Dermis microvascular lymphatic vessel endothelial cell (primary cell): ENCODE results near the gene ORM1. TPM values are rescaled to one million over a fixed set of nuclear protein-coding genes. Genes with fewer than 3 reads are reported as not detected.

ENCODE experiments used
- DNase-seq, 2 donors: peaks; one replicate each; pipeline versions ENCODE4 v3.0.0 to v3.0.0-alpha.2; 2010; ENCODE audit warnings: low read depth in 2 of 2
- total RNA-seq: library from RNA; depleted of rRNA; stranded (reverse); fragments of >200 nt; gene quantifications from 2 replicates; pipeline ENCODE4 v1.2.1, GENCODE V29; 2014

Gene ORM1
- total RNA-seq, 1 donor from 2014 or later = not detected

DNA sequence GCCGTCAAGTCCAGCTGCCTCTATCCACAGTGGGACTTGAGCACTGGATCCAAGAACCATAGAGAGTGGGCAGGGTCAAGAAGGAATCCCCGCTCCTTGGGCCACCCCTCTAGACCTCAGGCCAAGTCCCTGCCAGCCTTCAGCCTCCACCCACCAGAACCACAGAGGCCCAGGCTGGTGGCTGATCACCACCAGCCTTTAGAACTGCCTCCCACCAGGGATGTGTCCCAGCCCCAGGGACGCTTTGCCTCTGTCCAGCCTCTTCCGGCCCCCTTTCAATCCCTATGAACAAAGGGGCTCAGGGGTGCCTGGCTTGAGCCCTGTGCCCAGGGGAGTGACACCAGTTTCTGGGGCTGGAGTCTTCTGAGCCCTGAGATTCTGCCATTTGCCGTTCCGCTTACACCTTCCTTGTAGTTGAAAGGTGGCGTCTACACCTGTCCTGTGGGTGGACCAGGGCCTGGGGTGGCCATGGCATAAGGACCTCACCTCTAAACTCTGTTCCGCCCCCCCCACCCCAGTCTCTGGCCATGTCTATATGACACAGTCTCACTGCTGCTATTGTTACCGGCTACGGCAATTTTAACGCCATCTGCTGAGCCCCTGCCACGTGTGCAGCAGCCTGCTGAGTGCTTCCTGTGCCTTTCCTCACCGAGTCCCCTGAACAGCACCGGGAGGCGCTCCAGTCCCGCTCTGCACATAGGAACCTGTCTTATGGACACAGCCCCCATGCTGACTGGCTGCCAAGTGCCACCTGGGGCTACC, 35.7 kb upstream of the ORM1 start:
- DNase-seq = peak in 1 of 2 donors; percentile 23

DNA sequence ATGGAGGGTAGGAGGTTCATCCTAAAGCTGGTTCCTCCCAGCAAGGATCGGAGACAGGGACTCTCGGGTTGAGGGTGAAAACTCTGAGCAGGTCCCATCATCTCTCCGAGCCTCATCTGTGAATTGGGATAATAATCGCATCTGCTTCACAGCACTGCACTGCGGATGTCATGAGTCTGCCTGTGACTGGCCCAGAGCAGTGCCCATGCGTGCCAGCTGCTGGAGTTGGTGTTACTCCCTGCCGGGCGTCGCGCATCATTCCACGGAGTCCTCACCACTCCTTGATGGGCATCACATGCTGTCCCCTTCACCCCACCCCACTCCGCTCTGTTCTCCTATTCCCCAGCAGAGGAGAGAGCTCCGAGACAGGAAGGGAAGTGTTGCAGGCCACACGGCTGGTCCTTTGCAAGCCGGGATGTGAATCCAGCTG, 35.1 kb upstream of the ORM1 start:
- DNase-seq = no peak

DNA sequence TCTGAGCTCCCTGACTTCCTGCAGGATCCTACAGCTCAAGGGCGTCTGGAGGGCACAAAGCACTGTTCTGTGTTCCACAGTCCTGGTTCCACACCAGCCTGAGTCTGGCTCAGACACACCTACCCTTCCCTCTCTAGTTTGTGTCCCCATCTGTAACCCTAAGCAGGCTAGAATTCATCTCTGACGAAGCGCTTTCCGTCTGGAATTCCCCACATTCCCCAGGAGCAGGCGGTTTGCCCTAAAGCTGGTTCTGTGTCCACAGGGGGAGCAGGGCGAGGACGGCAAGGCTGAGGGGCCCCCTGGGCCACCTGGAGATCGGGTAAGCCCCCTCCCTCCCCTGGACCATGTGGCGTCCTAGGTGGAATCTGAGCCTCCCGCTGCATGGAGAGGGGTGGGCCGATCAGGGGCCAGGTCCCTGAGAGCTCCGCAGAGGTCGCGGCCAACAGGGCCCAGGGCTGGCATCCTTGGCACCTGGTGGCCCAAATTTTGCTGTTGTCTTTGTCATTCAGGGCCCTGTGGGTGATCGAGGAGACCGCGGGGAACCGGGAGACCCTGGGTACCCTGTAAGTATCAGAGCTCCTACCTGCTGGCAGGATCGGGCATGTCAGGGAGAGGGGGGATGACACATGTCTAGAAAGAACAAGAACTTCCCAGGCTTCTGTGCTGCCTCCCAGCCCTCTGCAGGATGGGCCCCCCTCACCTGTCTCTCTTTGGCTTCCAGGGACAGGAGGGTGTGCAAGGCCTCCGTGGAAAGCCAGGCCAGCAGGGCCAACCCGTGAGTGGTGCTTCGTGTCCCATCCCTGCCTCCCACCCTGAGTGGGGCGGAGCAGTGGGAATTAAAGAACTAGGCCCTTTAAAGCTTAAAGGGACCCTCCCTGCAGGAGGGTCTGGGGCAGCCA, 34.5 kb upstream of the ORM1 start:
- peak in 1 of 2 donors; percentile 61 for DNase-seq

DNA sequence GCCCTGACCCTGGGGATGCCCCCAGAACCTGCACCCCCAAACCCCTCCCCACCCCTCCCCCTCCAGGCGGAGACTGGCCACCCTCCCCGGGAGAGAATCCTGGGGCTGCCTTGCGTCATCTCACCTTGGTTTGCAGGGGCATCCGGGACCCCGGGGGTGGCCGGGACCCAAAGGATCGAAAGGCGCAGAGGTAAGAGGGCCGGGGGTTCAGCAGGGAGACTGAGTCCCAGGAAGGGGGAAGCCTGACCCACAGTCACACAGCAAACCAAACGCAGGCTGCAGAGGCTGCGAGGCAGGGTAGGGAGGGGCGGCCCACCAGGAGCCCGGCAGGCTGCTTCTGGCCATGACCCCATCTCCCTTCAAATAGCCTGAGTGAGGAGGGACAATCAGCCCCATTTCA, 33.8 kb upstream of the ORM1 start:
- no peak for DNase-seq

GRCh38 chr9:114289571-114290481, 33.1 kb upstream of the ORM1 start:
- DNase-seq = no peak

- no peak for DNase-seq
Observed at GRCh38 chr9:114290561-114290986, 32.3 kb upstream of the ORM1 start.

- DNase-seq = peak in 1 of 2 donors; percentile 70
Observed at GRCh38 chr9:114291064-114291474, 31.8 kb upstream of the ORM1 start.

DNA sequence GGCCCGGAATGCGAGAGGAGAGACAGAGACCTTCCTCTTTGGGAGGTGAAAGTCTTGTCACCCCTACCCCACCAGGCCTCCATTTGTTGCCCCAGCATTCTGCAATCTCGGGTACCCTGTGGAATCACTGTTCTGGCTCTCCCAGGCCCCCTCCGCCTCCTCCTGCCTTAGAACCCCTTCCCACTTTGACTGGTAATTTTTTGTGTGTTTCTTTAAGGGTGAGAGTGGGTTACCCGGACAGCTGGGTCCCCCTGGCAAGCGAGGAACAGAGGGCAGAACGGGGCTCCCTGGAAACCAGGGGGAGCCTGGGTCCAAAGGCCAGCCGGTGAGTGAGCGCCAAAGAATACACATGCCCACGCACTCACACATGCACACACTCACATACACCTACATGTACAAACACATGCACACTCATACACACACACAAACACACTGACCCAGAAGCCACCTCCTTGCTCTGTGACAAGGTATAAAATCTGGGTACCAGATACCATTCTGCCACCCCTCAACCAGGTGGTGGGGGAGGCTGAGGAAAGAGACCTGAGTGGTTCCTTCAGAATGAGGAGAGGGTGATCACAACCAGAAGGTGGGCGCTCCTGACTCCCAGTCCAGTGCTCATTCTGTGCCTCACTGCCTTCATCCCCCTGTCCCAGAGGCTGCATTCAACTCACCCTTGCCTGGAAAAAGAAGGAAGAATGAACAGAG, 30.9 kb upstream of the ORM1 start:
- no peak for DNase-seq

- no peak for DNase-seq
Observed at GRCh38 chr9:114294664-114295063, 28.2 kb upstream of the ORM1 start.

DNA sequence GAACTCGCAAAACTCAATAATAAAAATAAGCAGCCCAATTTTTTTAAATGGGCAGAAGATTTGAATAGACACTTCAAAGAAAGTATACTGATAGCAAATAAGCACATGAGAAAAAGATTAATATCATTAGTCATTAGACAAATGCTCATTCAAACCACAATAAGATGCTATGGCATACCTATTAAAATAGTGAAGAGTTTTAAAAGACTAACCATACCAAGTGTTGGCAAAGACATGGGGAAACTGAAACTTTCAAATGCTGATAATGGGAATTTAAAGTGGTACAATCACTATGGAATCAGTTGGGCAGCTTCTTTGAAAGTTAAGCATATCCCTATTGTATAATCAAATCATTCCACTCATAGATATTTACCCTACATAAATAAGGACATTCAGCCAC, 26.6 kb upstream of the ORM1 start:
- DNase-seq = no peak

- no peak for DNase-seq
Observed at GRCh38 chr9:114299286-114300152, 23.4 kb upstream of the ORM1 start.

DNA sequence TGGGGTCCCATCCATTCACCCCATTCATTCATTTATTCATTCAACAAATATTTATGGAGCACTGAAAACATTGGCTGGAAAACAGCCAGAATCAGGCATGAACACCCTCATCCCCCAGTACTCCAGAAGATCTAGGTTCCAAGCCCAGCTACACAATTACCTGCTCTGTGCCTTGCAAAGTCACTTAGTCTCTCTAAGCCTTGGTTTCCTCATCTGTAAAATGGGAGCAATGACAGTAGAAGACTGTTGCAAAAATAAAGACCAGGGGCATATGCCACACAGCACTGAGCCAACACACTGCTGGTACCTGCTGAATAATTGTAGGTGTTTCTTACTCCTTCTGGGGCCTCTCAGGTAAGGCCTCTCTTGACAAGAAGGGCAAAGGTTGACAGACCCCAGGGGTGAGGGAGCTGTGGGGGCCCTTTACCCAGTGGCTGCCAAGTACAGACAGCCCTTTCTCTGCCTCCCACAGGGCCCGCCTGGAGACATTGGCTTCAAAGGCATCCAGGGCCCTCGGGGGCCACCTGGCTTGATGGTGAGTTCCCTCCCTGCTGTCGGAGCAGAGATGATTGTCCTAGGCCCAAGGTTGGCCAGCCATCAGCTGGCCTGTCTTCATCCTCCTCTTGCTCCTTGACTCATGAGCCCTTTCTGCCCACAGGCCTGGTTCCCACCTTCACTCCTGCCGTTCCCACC, 22.6 kb upstream of the ORM1 start:
- no peak for DNase-seq

DNA sequence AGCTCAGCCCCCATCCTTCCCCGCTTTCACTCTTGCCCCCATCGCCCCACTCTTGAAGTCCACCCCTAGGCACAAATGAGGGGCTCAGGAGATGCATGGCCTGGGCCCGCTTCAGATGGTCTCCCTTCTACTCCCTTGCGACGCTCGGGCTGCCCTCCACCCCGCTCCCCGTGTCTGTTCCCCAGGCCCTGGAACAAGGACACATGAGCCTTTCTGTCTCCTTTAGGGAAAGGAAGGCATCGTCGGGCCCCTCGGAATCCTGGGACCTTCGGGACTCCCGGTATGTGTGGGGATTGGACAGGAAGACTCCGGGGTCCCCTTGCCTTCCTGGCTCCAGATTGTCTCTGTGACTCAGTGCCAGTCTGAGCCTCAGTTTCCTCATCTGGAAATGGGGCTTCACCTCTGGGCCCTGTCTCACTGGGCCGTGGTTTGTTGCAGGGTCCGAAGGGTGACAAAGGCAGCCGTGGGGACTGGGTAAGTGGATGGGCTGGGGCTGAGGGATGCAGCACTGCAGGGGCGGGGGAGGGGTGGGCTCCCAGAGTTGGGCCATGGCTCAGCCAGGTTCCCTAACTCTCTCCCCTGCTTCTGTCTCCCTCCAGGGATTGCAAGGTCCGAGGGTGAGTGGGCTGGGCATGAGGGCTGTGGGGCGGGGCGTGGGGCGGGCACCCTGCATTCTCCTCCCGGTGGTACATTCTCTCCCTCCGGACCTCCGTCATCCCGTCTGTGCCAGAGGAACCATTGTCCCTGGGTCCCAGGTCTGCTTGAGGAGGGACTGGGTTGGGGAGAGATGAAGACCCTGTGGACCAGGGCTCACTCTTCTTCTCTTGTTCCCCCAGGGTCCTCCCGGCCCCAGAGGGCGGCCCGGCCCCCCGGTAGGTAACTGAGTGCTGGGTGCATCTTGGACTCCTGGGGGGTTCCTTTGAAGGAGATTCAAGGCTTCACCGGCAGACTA, 21.8 kb upstream of the ORM1 start:
- DNase-seq = no peak

- DNase-seq = no peak
Observed at GRCh38 chr9:114301798-114302565, 20.9 kb upstream of the ORM1 start.

GRCh38 chr9:114302727-114303126, 20.2 kb upstream of the ORM1 start:
- DNase-seq = no peak

GRCh38 chr9:114303571-114303970, 19.3 kb upstream of the ORM1 start:
- no peak for DNase-seq

GRCh38 chr9:114303977-114304376, 18.9 kb upstream of the ORM1 start:
- DNase-seq = no peak
